Posterior cingulate gyrus (tissue), 11 donors: ENCODE measurements around the gene TSNAX.
"Not testable (repeated sequence)": the region's sequence is repeated elsewhere in the genome, so short reads cannot be mapped to it uniquely, and the experiment has no call there.

Experiments
- DNase-seq, 10 donors: peaks; one replicate each; pipeline versions ENCODE4 v3.0.0 to v3.0.0-alpha.2; 2020 to 2021; ENCODE audit warnings: mixed read lengths in 3 of 10
- intact Hi-C: fragments of 100-400 bp; cut with DNase I; formaldehyde crosslinking; loops from one replicate; pipeline ENCODE4 v1.15.1; 2023

Gene TSNAX, protein sequence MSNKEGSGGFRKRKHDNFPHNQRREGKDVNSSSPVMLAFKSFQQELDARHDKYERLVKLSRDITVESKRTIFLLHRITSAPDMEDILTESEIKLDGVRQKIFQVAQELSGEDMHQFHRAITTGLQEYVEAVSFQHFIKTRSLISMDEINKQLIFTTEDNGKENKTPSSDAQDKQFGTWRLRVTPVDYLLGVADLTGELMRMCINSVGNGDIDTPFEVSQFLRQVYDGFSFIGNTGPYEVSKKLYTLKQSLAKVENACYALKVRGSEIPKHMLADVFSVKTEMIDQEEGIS

DNA sequence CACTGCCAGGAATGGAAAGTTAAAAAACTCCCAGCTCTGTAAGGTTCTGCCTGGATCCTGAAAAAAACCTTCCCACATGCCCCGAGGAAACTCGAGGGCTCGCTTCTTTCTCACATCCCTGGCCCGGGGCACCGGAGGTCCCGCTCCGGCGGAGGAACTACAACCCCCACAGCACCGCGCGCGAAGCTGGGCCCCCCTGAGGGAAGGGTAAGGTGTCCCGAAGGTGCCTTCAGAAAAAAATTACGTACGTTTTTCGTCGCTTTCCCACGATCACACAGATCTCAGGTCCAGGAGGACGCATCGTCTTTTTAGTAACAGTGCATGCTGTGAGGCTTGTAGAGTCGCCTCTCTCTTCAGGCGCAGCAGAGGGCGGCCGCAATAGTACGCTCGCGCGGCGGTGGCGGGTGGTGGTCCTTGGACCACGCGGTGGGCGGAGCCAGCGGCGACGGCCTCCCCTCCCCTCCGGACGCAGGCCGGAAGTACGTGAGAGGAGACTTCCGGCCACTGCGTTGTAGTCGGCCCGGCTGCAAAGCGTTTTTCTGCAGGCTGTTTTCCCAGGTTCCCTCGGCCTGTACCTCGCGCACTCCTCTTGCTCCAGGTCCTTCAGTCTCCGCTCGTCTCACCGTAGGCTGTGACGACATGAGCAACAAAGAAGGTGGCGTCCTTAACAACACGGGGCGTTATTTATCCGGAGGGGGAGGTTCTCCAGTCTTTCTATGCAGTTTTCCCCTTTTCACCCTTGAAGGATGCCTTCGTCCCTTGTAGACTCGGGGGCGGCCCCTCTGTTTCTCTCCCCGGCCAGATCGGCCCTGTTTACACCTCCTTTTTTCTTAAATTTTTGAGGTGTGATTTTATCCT, at the start of gene TSNAX:
Gene TSNAX, plus strand, starts transcription at position 498 of the 858 bp plus-strand sequence. Its CDS starts 142 bp downstream, at position 640.
- intact Hi-C loops, result loop anchor here (1.0 to 10.0 kb wide), 3 partner anchors 106 to 190 kb away; partner anchors contain the start of genes EGLN1 and SPRTN
- DNase-seq, result peak; percentile 77 to 98 (median 87)

DNA sequence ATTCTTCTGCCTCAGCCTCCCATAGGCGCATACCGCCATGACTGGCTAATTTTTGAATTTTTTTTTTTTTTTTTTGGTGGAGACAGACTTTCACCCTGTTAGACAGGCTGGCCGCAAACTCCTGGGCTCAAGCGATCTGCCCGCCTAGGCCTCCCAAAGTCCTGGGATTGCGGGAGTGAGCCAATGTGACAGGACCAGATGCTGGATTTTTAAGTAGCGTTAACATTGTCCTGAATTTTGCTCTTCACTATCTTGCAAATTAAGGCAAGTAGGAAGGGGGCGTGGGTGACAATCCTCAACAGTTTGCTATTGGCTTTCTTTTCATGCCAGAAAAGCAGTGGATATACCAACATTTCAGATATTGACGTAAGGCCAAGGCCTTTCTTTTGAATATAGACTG, 49.7 kb upstream of the TSNAX start:
- intact Hi-C loops, result no loop called here

DNA sequence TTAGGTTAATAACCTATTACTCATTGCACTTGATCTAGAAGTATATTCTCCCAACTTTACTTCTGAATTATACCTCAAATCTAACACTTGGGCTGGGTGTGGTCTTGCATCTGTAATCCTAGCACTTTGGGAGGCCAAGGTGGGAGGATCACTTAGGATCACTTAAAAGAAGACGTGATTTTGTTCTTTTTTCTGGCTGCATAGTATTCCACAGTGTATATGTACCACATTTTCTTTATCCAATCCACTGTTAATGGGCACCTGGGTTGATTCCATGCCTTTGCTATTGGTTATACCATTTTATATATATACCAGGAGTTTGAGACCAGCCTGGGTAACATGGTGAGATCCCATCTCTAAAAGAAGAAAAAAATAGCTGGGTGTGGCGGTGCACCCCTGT, 48.5 kb upstream of the TSNAX start:
- no peak for DNase-seq
- intact Hi-C loops, result no loop called here

More for the DNA sequence above, 49.7 kb upstream of the TSNAX start:
- DNase-seq, result no peak

DNA sequence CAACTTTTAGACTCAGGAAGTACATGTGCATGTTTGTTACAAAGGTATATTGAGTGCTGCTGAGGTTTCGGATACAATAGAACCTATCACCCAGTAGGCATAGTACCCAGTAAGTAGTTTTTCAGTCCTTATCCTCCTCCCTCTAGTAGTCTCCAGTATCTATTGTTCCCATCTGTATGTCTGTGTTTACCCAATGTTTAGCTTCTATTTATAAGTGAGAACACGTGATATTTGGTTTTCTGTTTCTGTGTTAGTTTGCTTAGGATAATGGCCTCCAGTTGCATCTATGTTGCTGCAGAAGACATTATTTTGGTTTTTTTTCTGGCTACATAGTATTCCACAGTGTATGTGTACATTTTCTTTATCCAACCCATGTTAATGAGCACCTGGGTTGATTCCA, 47.2 kb upstream of the TSNAX start:
- no peak for DNase-seq
- intact Hi-C loops, result no loop called here

DNA sequence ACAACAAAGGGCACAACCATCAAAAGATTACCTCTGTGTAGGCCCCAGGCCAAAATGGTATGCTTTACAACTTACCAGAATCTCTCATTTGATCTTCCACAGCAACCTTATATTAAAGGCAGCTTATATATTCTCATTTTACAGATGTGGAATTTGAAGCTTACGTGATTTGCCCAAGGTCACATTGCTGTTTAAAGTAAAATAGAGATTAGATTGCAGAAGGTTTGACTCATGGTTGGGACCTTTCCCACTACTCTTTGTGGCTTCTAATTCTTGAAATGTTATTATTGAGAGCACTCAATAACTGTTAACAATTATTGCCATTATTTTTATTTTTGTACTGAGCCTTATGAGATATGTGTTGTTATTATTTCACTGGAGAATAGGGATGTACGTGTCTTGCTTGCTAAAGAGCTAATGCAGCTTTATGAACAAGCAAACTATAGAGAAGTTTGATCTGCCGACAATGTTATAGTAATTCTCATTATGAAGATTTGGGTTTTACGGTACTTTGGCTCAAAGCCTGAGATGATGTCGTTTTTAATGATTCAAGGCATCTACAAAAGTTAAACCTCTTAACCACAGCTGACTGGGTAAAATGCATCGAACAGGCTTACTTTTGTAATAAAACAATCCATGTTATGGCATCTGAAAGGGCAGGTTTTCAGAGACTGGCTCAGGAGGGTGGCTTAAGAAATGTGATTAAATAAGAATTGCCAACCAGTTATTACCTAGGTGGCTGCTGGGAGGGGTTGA, 43.3 kb upstream of the TSNAX start:
- DNase-seq, result no peak
- intact Hi-C loops, result no loop called here

DNA sequence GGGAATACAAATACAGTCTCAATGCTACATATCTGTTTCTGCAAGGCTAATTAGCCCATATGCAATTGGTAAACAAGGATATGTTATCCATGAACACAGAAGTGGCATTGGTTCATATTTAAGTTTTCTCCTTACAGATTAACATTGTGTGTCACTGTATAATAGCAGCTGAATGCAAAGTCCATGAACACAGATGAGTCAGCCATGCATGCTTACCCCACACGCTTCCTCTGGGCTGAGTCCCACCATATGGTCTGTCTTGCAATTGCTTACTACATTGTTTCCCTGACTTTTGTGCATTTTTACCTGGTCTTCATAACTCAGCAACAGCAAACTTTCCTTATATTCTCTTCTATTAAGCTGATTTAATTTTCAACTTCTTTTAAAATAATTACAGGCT, 41.5 kb upstream of the TSNAX start:
- intact Hi-C loops, result no loop called here
- DNase-seq, result no peak

DNA sequence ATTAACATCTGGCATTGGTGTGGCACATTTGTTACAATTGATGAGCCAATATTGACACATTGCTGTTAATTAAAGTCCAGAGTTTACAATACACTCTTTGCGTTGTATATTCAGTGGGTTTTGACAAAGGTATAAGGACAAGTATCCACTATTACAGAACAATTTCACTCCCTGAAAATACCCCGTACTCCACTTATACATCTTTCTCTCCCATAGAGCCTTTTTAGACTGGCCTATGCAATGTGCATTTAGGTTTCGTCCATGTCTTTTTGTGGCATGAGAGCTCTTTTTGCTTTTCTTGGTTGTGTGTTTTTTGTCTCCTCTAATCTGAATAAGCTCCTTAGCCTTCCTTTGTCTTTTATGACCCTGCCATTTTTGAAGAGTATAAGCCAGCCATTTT, 40.6 kb upstream of the TSNAX start:
- no peak for DNase-seq
- intact Hi-C loops, result no loop called here

DNA sequence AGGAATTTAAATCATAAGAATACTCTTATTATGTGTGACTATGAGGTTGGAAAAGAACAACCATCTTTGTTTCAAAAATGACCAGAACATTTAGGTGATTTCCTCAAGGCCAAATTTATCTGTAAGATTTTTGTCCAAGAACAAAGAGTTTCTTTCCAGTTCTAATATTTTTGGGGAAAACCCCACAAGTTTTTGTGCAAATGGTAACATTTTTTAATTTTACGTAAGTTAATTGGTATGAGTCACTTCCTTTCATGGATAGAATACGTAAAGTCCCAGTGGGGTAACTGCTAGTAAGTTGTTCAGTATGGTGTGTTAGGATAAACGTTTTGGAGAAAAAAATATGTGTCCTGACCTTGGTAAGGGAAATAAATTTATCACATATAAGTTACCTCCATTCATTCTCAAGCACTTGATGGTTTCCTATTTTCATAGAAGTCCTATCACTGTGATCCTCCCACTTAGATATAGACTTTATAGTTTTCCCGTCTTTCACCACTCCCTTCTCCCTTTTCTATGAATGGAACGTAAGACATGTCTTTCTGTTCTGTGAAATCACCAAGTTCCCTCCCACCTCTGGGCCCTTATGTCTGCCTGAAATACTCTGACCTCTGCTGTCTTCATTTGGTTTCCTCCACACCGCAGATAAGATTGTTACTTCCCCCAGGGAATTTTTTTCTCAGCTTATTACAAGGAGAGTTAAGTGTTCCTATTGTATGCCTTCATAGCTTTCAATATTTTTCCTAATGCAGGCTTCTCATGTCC, 34.9 kb upstream of the TSNAX start:
- no peak for DNase-seq
- intact Hi-C loops, result no loop called here

DNA sequence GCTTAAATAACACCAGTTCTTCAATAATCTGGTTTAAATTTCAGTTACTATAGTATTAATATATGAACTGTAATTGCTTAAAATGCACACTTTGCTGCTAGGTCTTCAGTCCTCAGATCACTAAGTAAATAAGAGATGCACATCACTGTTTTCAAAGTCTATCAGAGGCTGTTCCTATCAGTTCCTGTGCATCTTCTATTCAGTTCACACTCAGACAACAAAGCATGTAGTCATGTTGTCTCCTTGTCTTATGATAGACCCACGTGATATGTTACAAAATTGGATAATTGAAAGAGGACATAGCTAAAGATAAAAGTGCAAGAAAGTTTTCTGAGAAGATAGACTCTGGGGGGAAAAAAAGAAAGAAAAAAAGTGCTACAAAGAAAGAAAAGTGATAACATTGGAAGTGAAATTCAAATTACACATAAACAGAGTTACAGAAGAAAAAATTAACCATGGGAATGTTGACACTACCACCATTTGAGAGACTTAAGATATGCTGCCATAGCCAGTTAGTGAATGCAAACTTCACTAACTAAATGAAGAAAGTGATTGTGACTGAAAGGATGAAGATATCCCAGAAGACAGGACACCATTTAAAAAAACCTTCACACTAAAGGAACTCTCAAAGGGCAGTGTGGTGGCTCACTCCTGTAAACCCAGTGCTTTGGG, 33.9 kb upstream of the TSNAX start:
- no peak for DNase-seq
- intact Hi-C loops, result no loop called here

DNA sequence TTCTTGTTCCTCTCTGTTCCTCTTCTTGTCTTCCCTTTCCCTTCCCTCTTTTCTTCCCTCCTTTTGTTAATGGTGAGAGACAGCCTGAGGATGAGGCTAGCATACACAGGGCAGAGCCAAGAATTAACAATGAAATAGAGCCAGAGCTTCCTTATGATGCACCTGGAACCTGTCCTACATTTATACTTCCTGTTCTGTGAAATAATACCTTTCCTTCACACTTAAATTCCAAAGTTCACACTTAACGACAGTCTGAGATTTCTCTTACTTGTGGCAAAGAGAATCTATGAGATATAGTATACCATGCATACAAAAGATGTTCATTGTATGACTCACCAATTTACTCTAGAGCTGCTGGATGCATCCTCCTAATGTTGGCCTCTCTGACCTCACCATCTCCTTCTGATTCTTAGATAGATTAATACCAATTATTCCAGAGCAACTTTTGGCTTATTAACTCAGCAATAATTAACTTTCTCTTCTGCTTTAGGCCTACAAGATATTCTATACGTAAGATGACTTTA, 30.8 kb upstream of the TSNAX start:
- no peak for DNase-seq

DNA sequence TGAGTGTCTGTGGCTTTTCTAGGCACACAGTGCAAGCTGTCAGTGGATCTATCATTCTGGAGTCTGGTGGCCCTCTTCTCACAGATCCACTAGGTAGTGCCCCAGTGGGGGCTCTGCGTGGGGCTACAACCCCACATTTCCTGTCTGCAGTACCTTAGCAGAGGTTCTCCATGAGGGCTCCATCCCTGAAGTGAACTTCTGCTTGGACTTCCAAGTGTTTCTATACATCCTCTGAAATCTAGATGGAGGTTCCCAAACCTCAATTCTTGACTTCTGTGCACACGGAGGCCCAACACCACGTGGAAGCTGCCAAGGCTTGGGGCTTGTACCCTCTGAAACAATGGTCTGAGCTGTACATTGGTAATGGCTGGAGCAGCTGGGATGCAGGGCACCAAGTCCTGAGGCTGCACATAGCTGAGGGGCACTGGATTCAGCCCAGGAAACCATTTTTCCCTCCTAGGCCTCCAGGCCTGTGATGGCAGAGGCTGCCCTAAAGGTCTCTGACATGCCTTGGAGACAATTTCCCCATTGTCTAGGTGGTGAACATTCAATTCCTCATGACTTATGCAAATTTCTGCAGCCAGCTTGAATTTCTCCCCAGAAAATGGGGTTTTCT, 29.2 kb upstream of the TSNAX start:
- no peak for DNase-seq
- intact Hi-C loops, result no loop called here

More for the DNA sequence above, 30.8 kb upstream of the TSNAX start:
- intact Hi-C loops, result no loop called here

DNA sequence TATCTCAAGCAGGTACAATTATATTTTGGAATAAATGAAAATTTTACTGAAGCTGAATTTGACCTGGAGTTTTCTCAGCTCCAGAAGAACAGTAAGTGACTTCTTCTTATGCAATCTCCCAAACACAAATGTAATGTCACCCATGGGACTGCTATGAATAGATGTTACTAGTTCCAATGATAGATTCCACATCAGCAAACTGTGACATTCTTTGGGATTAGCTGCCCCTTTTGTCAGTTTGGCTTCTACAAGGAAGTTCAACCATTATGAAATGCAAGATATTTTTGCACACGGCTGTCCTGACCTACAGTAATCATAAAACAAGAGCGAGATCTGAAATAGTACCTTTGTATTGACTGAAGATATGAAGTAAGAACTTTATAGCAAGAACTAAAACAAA, 27.8 kb upstream of the TSNAX start:
- intact Hi-C loops, result no loop called here
- DNase-seq, result no peak

DNA sequence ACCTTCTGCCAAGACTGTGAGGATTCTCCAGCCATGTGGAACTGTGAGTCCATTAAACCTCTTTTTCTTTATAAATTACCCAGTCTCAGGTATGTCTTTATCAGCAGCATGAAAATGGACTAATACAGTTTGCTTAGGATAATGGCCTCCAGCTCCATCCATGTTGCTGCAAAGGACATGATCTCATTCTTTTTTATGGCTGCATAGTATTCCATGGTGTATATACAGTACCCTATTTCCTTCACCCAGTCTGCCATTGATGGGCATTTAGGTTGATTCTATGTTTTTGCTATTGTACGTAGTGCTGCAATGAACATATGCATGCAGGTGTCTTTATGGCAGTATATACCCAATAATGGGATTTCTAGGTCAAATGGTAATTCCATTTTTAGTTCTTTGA, 25.3 kb upstream of the TSNAX start:
- DNase-seq, intact Hi-C loops: not testable (repeated sequence)

DNA sequence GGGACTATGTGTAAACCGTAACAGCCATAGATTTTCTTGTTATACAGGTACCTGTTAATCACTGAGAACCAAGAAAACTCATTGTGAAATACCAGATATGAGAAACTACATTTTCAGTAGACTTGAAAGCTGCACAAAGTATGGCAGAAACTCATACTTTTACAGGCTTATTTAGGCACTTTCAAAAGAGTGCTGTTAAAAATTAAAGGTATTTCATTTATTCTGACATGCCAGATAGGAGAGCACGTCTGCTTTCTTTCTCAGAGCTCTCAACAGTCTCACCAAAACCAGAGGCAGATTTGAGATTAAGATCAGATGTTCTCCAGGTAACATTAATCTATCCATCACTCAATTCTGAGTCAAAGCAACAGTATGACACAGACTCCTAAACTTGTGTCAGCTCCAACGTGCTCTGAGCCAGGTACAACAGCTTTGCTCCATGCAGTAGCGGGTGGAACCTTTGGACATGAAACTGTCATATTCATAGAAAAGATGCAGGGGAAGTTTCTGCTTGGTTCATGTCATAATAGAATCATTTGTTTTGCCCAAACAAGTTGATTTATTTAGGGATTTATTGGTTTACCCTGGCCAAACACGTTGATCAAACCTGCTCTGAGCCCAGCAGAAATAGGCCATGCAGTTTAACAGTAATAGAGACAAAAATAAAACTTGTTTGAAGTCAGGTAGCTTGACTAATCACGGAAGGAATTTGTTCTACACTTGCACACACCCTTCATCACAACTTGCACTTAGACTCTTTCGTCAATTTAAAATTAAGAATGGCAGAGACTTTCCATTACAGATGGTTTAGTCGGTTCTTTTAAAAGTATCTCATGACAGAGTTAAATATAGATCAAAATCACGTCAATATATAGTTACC, 20.8 kb upstream of the TSNAX start:
- intact Hi-C loops, result no loop called here
- no peak for DNase-seq

DNA sequence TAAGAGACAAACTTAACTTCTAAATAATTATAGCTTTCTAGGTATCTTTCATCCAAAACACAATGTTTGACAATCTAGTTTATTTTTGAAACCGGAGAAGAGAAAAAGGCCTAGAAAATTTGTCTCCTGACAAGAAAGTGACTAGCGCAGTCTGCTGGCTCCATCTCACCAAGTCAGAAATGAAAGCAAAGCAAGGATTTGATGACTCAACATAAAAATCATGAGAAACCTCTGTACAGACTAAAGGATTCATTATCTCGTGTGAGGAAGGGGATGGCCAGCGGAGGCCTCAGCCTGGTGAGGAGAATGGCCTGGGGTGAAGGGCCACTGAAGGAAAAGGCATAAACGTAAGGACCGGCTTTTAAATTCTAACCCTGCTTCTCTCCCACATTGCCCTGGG, 20.0 kb upstream of the TSNAX start:
- intact Hi-C loops, result no loop called here
- DNase-seq, result no peak

DNA sequence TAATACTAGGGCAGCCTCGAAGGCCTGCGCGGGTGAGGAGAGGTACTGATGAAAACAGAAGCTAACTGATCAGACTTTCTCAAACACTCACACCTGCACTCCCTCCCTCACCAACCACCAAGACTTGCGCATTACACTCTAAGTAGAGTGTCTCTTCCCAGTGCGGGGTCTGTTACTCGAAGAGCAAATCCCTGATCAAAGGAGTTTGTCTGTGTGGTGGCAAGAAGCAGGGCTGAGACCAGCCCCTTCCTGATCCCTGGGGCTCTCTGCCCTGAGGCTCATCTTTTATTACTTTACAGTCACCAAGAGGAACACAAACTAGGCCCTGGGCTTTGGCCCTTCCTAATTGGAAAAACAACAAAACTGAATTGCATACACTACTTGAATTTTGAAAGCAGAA, 19.5 kb upstream of the TSNAX start:
- DNase-seq, result no peak
- intact Hi-C loops, result no loop called here

DNA sequence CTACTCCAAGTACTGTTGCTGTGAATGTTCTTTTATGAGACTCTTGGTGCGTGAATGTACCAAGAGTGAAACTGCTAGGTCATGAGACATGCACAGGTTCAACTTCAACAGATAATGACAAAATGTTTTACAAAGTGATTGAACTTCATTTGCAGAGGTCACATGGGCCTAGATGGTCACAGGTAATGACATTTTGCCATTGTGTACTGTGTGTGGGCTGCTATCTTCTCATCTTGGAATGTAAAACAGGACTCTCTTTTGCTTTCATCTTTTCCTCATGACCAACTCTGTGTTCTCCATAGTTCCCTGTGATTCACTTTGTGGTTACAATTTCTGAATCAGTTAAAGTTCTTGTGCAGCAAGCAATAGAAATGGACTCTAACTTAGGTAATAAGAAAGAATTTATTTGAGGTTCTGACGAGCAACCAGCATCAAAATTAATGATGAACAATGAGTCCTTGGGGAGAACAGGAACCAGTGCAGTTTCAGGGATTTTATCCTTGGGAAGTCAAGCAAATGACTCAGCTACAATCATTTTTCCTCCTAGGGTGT, 16.2 kb upstream of the TSNAX start:
- intact Hi-C loops, result no loop called here
- DNase-seq, result no peak

DNA sequence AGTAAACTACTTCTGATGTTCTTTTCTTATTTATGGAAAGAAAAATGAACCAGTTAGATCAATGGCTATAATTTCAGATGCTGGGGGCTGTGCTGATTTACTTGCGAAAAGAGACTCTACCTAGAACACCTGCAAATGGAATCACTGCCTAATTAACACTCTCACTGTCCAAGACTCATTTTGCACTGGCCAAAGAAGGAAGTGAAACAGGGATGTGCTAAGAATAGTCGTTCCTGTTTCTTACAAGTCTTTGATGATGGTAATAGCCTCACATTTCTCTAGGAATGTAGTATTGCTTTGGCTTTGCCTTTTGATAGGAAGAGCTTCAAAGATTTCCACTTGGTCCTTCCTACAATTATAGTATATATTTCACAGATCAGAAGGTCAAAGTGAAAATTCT, 12.7 kb upstream of the TSNAX start:
- intact Hi-C loops, result no loop called here
- DNase-seq, result no peak
